GM12892 (cell line): Measurements from ENCODE around the gene NASP.
A peak's percentile ranks its signal among the peaks of the same experiment; 100 is the strongest.
"Not testable (repeated sequence)": the region's sequence is repeated elsewhere in the genome, so short reads cannot be mapped to it uniquely, and the experiment has no call there.

Experiments used
- DNase-seq: peaks from one replicate; pipeline ENCODE4 v3.0.0; 2011; ENCODE audit not compliant: insufficient read length
- FAIRE-seq: peaks from 2 replicates; lab custom pipeline; 2011; peaks lifted over from hg19 to GRCh38; lab: Jason Lieb, UNC
- POLR2A ChIP-seq: IDR thresholded peaks from 2 replicates; pipeline ENCODE4 v1.6.1; 2011; ENCODE audit warnings: low read depth, low read length, control low read depth
- POLR2AphosphoS5 ChIP-seq: IDR thresholded peaks from 2 replicates; pipeline ENCODE4 v1.6.1; 2011; ENCODE audit warnings: low read depth, low read length, control low read depth
- TAF1 ChIP-seq: IDR thresholded peaks from 2 replicates; pipeline ENCODE4 v1.6.1; 2011; ENCODE audit warnings: low read depth, mild to moderate bottlenecking, control low read depth, low read length, borderline replicate concordance

The NASP gene

DNA sequence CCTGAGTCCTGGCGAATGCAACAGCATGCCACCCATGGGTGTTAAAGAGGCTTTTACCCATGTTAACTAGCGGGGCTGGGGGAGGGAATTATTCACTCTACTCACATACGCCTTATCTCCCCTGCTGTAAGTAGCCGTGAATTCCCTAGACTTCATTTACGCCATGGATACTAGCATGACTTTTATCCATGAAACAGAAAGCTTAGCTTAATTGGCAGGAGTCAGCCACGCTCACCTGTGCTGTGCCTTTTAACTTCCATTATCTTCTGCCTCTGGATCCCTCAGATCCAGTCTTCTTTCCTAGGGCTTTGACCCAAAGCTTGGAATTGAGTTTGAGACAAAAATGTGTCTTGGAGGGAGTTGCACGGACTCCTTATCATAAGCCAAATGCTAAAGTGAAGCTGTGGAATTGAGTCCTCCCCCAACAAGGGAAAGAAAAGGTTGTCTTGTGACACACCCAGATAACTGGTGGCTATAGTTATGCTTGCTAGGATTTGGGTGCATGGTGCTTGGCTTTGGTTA is 9.7 kb upstream of the NASP start:
- TF ChIP-seq POLR2A (no peak), TAF1 (no peak), POLR2AphosphoS5 (no peak)
- FAIRE-seq (no peak), DNase-seq (no peak)

DNA sequence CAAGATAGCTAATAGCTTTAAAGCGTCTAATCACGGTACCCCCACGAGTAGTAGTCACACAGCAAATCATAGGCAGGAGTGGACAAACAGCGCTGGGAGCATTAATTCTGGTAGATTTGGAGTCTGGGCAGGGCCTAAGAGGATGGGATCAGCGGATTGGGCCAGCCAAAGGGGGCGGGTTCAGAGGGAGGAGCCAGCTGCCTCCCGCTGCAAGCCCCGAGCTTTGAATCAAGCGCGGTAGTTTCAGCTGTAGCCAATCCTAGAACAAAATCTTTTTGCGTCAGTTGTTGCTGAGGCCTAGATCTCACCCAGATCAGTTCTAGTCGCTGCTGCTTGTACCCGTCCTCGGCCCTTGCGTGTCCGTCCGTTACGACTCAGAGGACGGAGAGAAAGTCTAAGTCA is 576 bp upstream of the NASP start:
- no peak for TF ChIP-seq POLR2A
- no peak for TF ChIP-seq TAF1
- no peak for TF ChIP-seq POLR2AphosphoS5
- FAIRE-seq, result peak; percentile 94
- DNase-seq, result peak; percentile 88

DNA sequence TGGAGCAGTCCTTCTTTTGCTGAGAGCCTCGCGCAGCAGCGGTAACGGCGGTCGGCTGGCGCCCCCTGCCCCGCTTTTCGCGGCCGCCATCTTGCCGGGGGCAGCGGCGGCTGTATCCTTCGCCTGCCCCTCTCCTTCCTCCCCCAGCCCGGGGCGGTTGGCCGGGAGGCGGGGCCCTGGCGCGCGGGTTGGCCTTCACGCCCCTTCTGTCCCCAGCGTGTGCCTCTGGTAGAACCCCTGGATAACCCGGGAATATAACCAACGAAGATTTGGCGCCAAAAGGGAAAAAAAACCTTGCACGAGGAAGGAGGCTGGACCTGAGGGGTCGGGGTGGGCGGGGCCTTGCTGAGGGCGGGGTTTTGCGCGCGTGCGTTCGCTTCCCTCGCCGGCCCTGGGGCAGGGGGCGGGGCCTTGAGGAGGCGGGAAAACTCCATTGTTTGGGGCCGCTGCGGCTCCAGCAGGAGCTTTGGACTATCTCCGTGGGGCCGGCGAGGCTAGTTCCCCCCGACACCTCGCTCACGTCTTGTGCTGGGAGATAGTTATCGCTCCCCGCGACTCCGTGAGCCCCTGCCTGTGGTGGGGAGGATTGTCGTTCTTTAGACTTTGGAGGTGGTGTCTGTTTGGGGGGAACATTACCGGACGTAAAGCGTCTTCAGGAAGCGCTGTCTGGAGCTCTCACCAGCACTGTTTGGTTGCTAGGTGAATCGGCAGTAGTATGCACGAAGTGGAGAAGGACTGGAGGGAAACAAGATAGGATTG is 689 bp downstream of the NASP start:
- FAIRE-seq, result peak; percentile 88
- peak; percentile 71 for DNase-seq
- TF ChIP-seq POLR2A (no peak), POLR2AphosphoS5 (no peak; the same call in 1 of the 2 replicates), TAF1 (no peak)

DNA sequence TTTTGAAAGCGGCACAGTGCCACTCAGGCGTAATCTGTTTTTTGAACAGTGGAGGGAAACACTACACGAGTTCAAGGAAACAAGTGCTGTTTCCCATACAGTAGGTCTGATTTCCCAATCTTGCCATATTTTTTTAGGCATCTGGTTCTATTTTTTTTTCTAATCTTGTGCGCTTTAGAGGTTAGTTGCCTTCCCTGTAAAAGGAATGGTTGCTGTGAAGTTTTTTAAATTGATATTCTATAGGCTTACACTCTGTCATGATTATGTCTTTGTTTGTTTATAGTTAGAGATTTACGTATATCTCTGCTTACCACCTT is 1.2 kb downstream of the NASP start:
- no peak for TF ChIP-seq POLR2AphosphoS5
- TF ChIP-seq POLR2A, result no peak
- TF ChIP-seq TAF1, result no peak
- FAIRE-seq (no peak), DNase-seq (no peak)

DNA sequence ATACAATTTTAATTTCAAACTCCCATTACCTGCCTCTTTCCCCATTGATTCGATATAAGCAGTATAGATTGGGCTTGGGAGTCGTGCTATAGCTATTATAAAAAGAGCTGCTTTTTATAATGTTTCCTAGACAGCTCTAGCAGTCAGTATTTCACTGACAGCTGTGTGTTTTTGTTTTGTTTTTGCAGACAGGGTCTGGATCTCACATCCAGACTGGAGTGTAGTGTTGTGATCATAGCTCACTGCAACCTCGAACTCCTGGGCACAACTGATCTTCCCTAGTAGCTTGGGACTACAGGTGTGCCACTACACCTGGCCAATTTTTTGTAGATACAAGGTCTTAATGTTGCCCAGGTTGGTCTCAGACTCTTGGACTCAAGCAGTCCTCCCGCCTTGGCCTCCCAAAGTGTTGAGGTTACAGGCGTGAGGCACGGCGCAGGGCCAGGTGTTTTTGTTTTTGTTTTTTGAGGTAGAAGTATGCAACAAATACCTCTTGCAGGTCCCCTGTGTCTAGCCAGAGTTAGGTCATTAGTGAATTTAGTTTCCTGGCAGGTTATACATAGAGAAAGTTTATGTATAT is 1.7 kb downstream of the NASP start:
- TF ChIP-seq TAF1, result no peak
- TF ChIP-seq POLR2AphosphoS5, result no peak
- DNase-seq (no peak), FAIRE-seq (no peak)

DNA sequence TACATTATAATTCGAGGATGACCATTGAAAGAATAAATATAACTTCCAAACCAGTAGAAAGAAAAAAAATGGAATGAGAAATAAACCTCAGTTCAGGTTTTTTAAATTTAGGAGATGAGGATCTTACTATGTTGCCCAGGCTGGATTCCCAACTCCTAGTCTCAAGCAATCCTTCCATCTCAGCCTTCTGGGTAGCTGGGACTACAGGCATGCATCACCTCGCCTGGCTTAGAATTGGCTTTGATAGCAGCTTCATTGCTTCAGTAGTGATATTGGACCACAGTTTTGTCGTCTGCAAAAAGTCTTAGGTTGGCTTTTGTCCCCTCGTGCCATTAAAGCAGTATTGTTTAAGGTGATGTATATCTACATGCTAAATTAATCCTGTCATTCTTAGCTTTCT is 2.9 kb downstream of the NASP start:
- FAIRE-seq, result no peak
- TF ChIP-seq POLR2A (no peak), TAF1 (no peak), POLR2AphosphoS5 (no peak)
- DNase-seq, result no peak

DNA sequence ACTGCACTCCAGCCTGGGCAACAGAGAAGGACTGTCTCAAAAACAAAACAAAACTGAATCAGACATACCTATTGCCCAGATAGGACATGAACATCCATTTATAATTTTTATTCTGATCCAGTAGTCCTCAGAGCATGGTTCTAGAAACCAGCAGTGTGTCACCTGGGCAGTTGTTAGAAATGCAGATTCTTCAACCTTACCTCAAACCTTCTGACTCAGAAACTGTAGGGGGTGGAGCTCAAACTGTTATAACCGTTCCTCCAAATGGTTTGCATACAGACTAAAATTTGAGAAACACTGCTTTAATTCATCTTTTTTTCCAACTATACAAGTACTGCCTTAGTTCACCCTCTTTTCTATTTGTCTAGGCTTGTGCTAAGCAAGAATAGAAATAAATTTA is 6.0 kb downstream of the NASP start:
- TF ChIP-seq POLR2AphosphoS5, result no peak
- TF ChIP-seq POLR2A, result no peak
- TF ChIP-seq TAF1, result no peak
- DNase-seq (no peak), FAIRE-seq (no peak)

DNA sequence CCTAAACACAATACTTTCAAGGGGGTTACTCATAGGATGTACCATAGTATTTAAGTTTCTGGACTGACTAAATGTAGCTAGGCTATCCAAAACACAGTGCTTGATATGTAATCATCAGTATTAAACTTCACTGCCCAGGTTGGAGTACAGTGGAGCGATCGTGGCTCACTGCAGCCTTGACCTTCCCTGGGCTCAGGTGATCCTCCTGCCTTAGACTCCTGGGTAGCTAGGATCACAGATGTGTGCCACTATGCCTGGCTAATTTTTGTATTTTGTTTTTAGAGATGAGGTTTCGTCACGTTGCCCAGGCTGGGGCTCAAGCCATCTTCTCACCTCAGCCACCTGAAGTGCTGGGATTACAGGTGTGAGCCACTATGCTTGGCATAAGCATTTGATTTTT is 10.6 kb downstream of the NASP start:
- no peak; the same call in 1 of the 2 replicates for TF ChIP-seq POLR2A
- no peak for TF ChIP-seq TAF1
- TF ChIP-seq POLR2AphosphoS5, result no peak
- DNase-seq (no peak), FAIRE-seq (no peak)

DNA sequence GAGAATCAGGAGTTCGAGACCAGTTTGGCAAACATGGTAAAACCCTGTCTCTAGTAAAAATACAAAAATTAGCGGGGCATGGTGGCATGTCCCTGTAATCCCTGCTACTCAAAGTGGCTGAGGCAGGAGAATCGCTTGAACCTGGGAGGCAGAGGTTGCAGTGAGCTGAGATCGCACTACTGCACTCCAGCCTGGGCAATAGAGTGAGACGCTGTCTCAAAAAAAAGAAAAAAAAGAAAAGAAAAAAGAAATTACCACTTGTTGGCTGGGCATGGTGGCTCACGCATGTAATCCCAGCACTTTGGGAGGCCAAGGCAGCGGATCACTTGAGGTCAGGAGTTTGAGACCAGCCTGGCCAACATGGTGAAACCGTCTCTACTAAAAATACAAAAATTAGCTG is 12.9 kb downstream of the NASP start:
- not testable (repeated sequence) for FAIRE-seq, DNase-seq

DNA sequence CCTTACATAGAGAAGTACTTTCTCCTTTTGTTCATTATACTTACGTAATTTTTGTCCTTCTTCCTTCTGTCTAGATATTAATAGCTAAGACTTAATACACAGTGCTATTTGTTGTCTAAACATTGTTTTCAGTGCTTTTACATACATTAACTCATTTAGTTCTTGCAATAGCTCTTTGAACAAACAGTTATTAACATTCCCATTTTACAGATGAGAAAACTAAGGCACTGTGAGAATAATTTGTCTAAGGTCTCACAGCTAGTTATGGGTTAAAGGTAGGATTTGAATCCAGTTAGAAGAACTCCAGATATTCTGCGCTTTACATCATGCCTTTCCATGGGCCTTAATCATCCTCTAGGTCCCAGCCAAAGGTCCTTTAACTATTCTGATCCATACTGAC is 20.4 kb downstream of the NASP start:
- FAIRE-seq (peak; percentile 9), DNase-seq (no peak)
- TF ChIP-seq POLR2A (no peak), TAF1 (no peak), POLR2AphosphoS5 (no peak)

DNA sequence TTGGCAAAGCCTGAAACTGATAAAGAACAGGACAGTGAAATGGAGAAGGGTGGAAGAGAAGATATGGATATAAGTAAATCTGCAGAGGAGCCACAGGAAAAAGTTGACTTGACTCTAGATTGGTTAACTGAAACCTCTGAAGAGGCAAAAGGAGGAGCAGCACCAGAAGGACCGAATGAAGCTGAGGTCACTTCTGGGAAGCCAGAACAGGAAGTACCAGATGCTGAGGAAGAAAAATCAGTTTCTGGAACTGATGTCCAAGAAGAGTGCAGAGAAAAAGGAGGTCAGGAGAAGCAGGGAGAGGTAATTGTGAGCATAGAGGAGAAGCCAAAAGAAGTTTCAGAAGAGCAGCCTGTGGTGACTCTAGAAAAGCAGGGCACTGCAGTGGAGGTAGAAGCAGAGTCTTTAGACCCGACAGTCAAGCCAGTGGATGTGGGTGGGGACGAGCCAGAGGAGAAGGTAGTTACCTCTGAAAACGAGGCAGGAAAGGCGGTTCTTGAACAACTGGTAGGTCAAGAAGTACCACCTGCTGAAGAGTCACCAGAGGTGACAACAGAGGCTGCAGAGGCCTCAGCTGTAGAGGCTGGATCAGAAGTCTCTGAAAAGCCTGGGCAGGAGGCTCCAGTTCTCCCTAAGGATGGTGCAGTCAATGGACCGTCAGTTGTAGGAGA is 23.7 kb downstream of the NASP start:
- FAIRE-seq, result no peak
- TF ChIP-seq POLR2A, result no peak
- no peak for TF ChIP-seq TAF1
- no peak; the same call in 1 of the 2 replicates for TF ChIP-seq POLR2AphosphoS5
- no peak for DNase-seq
